NCI-H2029 (cell line): ENCODE measurements around the gene SETD1B.
"Not testable (repeated sequence)": the region's sequence is repeated elsewhere in the genome, so short reads cannot be mapped to it uniquely, and the experiment has no call there.

Experiments
- DNase-seq: peaks from one replicate; lab custom pipeline; 2025; lab: John Stamatoyannopoulos, UW

SETD1B gene

DNA sequence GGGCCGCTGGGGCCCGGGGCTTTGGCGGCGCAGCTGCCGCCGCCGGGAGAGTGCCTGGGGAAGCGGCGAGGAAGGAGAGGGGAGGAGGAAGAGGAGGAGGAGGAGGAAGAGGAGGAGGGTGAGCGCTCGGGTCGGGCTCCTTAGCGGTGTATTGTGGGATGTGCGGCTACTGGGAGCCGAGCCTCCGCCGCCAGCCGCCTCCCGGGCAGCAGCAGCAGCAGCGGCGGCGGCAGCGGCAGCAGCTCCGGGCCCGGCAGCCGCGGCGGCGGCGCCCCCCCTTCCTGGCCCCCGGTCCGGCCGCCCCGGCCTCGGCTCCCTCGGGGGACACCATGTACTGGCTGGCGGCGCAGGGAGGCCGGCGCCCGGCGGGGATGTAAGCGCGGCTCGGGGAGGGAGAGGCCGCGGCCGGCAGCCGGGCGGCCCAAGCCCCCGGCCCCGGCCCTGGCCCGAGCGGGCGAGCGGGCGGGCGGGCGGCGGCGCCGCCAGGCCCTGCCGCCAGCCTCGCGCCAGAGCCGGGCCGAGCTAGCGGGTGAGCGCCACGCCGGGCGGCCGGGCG, at the start of gene SETD1B:
Gene SETD1B, plus strand, starts transcription at position 149 of the 556 bp plus-strand sequence. CDS start 729 bp downstream, outside the sequence.
- peak; percentile 41 for DNase-seq

GRCh38 chr12:121754836-121755235, 49.0 kb upstream of the SETD1B start:
- DNase-seq = no peak

- DNase-seq = no peak
Measured at GRCh38 chr12:121755591-121755990, 48.2 kb upstream of the SETD1B start.

DNA sequence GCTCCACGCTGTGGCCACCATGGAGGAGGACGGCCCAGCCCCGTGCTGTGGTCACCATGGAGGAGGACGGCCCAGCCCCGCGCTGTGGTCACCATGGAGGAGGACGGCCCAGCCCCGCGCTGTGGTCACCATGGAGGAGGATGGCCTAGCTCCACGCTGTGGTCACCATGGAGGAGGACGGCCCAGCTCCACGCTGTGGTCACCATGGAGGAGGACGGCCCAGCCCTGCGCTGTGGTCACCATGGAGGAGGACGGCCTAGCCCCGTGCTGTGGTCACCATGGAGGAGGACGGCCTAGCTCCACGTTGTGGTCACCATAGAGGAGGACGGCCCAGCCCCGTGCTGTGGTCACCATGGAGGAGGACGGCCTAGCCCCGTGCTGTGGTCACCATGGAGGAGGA, 45.3 kb upstream of the SETD1B start:
- not testable (repeated sequence) for DNase-seq

DNA sequence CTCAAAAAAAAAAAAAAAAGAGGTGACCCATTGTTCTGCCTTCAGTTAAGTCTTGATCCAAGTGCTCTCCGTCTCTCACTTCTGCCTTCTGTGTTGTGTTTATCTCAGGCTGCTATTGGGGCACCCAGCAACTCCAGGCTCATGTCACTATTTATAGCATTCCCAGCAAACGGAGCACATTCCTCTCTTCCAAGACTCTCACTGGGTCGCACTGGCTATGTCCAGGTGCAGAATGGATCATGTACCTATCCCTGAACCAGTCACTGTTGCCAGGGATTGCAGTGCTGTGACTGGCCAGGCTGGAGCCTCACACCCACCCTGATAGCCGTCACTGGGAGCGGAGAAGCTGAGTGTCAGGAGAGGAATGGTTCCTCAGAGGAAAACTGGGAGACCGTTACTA, 41.5 kb upstream of the SETD1B start:
- no peak for DNase-seq

DNA sequence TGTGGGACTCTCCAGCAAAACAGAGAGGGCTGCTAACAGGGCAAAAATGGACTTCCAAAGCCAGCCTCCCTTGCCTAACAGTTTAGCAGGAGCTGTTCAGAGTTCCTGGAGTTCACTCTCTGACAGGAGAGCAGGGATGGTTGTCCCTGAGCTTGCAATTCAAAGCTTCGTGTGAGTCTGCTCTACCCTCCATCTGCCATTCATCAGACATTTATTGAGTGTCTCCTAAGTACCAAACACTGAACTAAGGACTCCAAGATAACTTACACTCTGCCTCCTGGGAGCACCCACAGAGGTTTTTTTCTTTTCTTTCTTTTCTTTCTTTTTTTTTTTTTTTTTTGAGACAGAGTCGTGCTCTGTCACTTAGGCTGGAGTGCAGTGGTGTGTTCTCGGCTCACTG, 39.0 kb upstream of the SETD1B start:
- DNase-seq = no peak

GRCh38 chr12:121765573-121765972, 38.2 kb upstream of the SETD1B start:
- DNase-seq = no peak

DNA sequence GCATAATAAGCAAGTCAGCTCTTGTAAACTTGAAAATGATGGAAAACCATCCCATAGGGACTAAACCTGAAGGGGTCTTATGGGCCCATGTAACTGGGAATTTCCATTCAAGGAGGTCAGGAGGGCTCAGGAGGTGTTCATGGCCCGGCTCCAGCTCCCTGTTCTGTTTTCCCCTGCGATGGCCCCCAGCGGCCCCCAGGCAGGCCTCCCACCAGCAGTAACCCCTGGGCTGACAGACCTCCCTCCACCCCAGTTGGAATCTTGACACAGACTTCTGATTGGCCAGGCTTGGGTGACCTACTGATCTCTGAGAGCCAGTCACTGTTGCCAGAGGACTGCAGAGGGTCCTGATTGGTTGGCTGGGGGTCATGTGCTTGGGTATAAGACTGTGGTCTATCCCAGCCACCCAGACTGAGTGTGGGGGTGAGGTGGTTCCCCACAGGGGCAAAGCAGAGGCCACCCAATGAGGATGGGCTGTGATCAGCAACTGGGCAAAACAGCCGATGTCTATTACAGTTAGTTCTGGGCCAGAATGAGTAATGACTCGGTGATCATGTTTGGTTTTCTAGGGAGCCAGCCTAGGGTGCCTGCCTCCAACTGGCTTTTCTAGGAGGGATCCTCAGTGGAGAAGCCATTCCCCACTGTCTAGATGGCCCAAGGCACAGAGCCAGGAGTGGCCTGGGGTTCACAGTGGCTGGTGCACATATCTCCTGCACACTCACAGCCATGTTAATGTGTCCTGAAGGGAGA, 37.3 kb upstream of the SETD1B start:
- DNase-seq = no peak

DNA sequence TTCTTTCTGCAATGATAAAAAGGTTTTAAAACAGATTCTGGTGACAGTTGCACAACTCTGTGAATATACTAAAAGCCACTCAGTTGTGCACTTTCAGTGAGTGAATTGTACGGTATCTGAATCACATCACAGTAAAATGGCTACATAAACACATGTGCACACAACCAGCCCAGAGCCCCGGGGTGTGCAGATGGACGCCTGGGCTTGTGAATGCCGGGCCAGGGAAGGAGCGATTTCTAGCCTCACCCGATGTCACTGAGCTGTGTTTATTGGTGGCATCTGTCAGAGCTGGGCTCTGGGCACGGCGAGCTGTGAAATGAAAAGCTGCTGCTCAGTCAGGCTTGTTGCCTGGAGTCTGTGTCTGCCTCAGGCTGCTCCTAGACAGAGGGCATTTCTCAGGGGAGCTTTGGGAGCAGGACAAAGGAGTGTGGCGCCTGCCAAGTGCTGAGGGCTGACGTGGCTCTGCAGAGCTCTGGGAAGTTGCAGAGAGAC, 36.2 kb upstream of the SETD1B start:
- DNase-seq = no peak

- no peak for DNase-seq
Measured at GRCh38 chr12:121769297-121769830, 34.4 kb upstream of the SETD1B start.

DNA sequence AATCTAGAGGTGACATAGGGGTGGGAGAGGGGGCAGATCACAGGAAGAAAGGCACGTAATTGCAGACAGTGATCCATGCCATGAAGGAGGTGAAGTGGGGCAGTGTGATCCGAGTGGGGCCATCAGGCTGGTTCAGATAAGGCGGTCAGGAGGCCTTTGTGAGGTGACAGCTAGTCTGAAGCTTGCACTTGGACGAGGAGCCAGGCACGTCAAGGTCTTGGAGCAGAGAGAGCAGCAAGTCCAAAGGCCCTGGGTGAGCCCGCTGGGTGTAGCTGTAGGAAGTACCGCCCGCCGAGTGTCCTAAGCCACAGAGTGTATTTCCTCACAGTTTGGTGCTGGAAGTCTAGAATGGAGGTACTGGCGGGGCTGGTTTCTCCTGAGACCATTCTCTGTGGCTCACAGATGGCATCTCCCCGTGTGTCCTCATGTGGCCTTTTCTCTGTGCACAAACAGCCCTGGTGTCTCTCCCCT, 33.9 kb upstream of the SETD1B start:
- DNase-seq = no peak

DNA sequence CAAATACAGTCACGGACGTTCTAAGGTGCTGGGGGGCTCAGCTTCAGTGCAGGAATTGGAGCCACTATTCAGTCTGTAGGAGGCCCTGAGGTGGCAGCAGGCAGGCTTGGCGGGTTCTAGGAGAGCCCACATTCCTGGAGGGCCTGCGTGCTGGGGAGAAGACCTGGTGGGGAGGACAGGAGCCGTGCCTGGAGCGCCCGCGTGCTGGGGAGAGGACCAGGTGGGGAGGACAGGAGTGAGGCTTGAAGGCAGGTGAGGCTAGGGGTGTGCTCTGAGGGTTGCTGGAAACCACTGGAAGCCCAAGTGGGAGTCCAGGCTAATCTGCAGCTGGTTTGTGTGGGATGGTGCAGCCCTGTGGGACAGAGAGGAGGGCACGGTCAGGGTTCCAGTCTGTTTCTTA, 33.4 kb upstream of the SETD1B start:
- no peak for DNase-seq

- no peak for DNase-seq
Measured at GRCh38 chr12:121770813-121771625, 32.8 kb upstream of the SETD1B start.

DNA sequence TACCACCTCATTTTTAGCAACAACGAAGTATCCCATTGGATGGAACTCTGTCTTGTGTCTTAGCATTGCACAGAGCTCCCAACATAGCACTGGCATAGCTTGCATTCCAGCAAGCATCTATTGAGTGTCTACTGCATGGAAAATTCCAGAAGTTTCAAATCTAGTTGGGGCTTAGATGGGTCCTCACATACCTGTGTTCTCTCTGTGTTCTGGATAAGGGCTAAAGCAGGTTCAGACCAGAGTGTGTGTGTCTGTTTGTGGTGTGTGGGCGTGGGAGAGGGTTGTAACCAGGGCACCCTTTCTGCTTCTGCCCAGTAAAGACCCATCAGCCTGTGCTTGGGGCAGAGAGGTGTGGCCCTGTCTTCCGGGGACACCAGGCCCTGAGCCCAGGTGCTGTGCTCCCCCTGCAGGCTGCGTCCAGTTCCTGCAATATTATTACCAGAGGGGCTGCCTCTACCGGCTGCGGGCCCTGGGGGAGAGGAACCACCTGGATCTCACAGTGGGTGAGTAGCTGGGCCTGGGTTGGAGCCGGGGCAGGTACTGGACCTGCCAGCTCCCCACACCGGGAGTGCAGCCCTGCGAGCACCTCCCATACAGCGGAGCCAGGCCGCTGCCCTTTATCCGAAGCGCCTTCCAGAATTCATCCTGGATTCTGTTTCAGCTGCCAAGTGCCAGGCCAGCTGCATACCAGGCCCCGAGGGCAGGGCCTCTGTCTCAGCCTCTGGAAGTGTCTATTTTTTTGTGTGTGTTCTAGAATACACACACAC, 30.6 kb upstream of the SETD1B start:
- DNase-seq = peak; percentile 29

DNA sequence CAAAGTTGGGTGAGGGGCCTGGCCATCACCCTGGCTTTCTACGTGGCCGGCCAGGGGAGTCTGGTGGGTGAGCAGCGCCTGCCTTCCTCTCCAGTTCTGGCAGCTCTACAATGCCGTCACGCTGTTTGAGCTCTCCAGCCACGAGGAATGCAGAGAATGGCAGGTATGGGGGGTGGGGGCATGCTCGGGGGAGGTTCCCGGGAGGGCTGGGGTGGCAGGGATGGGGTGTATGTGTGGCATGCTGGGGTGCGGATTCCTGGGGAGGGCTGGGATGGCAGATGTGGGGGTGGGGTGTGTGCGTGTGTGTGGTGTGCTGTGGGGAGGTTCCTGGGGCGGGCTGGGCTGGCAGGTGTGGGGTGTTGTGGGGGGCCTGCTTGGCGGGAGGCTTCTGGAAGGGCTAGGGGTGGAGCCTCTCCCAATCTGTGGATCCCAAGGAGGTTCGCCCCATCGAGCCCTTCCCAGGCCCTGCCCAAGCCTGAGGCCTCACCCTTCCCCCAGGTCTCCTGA, 28.8 kb upstream of the SETD1B start:
- no peak for DNase-seq

GRCh38 chr12:121775501-121775900, 28.3 kb upstream of the SETD1B start:
- no peak for DNase-seq

- DNase-seq = no peak
Measured at GRCh38 chr12:121776190-121777098, 27.4 kb upstream of the SETD1B start.

DNA sequence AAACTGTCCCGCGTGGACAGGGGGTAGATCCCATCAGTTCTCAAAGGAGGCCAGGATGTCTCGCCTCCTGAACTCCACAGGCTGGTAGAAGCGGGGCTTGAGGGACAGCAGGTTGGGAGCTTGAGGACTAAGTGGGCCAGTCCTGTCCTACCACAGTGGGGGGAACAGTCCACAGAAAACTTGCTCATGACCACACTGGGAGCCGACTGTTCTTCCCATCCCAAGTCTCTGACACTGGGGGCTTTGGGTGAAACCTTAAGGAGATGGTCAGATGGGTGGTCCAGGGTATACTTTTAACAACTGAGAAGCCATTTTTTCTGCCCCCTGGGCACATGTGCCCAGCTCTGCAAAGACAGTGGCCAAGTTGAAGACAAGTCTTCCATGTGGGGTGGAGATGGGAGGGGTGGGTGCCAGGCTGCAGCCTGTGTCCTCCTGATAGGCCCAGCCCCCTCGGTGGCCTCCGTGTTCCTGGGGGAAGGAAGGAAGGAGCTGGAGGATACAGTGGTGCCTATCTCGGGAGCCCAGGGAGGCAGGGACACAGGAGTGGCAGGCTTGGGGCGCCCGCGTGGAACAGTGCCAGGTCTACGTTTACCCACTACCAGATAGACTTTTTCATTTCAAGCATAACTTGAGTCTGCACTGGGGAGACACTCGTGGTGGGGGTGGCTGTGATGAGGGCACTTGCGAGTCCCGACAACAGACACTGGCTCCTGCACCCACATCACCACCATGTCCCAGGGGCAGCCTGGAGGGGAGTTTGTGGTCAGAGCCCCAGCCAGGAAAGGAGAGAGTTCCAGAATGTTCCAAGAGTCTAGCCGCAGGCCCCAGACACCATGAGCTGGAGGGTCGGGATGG, 25.0 kb upstream of the SETD1B start:
- no peak for DNase-seq

GRCh38 chr12:121779422-121779895, 24.4 kb upstream of the SETD1B start:
- no peak for DNase-seq
